ENCODE data around the gene LEKR1. TPM values are rescaled to one million over a fixed set of nuclear protein-coding genes. Genes with fewer than 3 reads are reported as not detected.

The LEKR1 gene
- total and polyA plus RNA-seq, 2 donors (not counting 3 experiments of a cell fraction or from before 2014, with no cell fraction given), result 0.07 to 0.64 TPM

- intact Hi-C loops (cut with micrococcal nuclease) (no loop called here), dilution Hi-C loops (cut with MboI; ENCODE audit: extremely low pct_ligation_motif_present, low sequenced_read_pairs) (no loop called here)
- no peaks in the 10 kb centered on the region for H4K20me1 ChIP-seq (replicated peaks; ENCODE audit: control insufficient read depth, extremely low read depth, insufficient read depth, low read length)
- FAIRE-seq (no peak), DNase-seq (ENCODE audit: low read depth, low spot score) (no peak)
- H3K4me2 ChIP-seq (ENCODE audit: insufficient read depth, low read length), result no peak overlapping the region
- no peak overlapping the region for H3K27ac ChIP-seq (ENCODE audit: insufficient read depth, low read depth, low read length)
- no peak for TF ChIP-seq MYC (IDR thresholded peaks at IDR 0.05; ENCODE audit: low read depth, low read length)
- no peak for TF ChIP-seq POLR2A (IDR thresholded peaks at IDR 0.05; ENCODE audit: low read depth, low read length)
- no peak for TF ChIP-seq CTCF (IDR thresholded peaks at IDR 0.05; ENCODE audit: extremely low read depth in 1 of 2, insufficient read depth in 1 of 2, low read depth in 1 of 2, low read length in 2 of 2)
- TF ChIP-seq GATA2 (IDR thresholded peaks at IDR 0.05; ENCODE audit: insufficient read depth, insufficient read length, low read depth, low read length), result no peak
- no peak for TF ChIP-seq EZH2 (IDR thresholded peaks at IDR 0.05; ENCODE audit: borderline replicate concordance, low read depth, low read length, severe bottlenecking)
- TF ChIP-seq FOS (IDR thresholded peaks at IDR 0.05; ENCODE audit: borderline replicate concordance, insufficient read depth, low read length), result no peak
- TF ChIP-seq JUN (IDR thresholded peaks at IDR 0.05; ENCODE audit: borderline replicate concordance, insufficient read depth, insufficient read length, low read depth), result no peak
- TF ChIP-seq MAX (IDR thresholded peaks at IDR 0.05; ENCODE audit: insufficient read depth, insufficient read length), result no peak
- no peaks in the 10 kb centered on the region for H3K27me3 ChIP-seq (ENCODE audit: control insufficient read depth in 2 of 2, insufficient read depth in 2 of 2, low read length in 2 of 2)
- POLR2A ChIA-PET, result interaction anchor here (0.9 kb wide), 1 partner anchor 531 kb away, joined by 3 read pairs; the partner anchor contains the start of gene SSR3
- H3K9ac ChIP-seq (replicated peaks; ENCODE audit: extremely low read depth, insufficient read depth, low read length), result no peak overlapping the region
- no peak overlapping the region for H2AFZ ChIP-seq (ENCODE audit: low read depth, low read length)
- H3K4me1 ChIP-seq (ENCODE audit: control insufficient read depth, extremely low read depth, insufficient read depth, low read length), result peaks cover 26% of the 10 kb centered on the region
- H3K9me3 ChIP-seq (replicated peaks; ENCODE audit: control insufficient read depth, insufficient read depth, low read length), result no peaks in the 10 kb centered on the region
- no peaks in the 10 kb centered on the region for H3K9me1 ChIP-seq (replicated peaks; ENCODE audit: control insufficient read depth, extremely low read depth, insufficient read depth, low read length)
- H3K4me3 ChIP-seq (replicated peaks in 1 of 3; ENCODE audit: insufficient read depth in 1 of 3, low read depth in 1 of 3, low read length in 3 of 3), result no peak overlapping the region
- CTCF ChIA-PET, result interaction anchor here (0.9 to 8.5 kb wide), 5 partner anchors 36 to 576 kb away, joined by 3 to 83 read pairs (median 21); partner anchors contain the start of gene TIPARP
- no TSS peak for BruUV-seq (replicated peaks)
- H3K36me3 ChIP-seq (ENCODE audit: control insufficient read depth in 2 of 2, extremely low read depth in 1 of 2, insufficient read depth in 2 of 2, low read length in 2 of 2), result no peaks in the 10 kb centered on the region
- no peaks in the 10 kb centered on the region for H3K79me2 ChIP-seq (ENCODE audit: control insufficient read depth, insufficient read depth, low read length)
Measured at GRCh38 chr3:157086060-157086750, 260.1 kb downstream of the LEKR1 start.

Measured in endothelial cell of umbilical vein (primary cell).